Right lobe of liver (tissue), 6 donors: ENCODE measurements around the gene SLC27A2. TPM values are rescaled to one million over a fixed set of nuclear protein-coding genes. Genes with fewer than 3 reads are reported as not detected.

Source experiments
- ATAC-seq, 4 donors: fragments of 200-7000 bp; cut with Tn5 transposase; one replicate each; pipeline ENCODE4 v1.9.1; 2020; ENCODE audit warnings: mild to moderate bottlenecking in 4 of 4, moderate library complexity in 4 of 4
- DNase-seq, 3 donors: peaks; one replicate each; pipeline ENCODE4 v3.0.0-alpha.2; 2020
- H3K27ac ChIP-seq, 3 donors: fragments of 200-600 bp; one replicate each; pipeline ENCODE4 v1.8.0; 2022
- H3K27me3 ChIP-seq, 2 donors: fragments of 200-600 bp; one replicate each; pipeline ENCODE4 v1.8.0; 2022
- H3K36me3 ChIP-seq, 4 donors: fragments of 200-600 bp; sonication (generic) in 1 of 4; one replicate each; pipeline versions ENCODE4 v1.5.1 to v1.8.0; 2017 to 2022; ENCODE audit warnings: control low read depth in 1 of 4
- H3K4me1 ChIP-seq, 4 donors: fragments of 200-600 bp; sonication (generic) in 1 of 4; one replicate each; pipeline versions ENCODE4 v1.5.1 to v1.8.0; 2017 to 2022; ENCODE audit warnings: control low read depth in 1 of 4
- H3K4me3 ChIP-seq, 3 donors: fragments of 200-600 bp; one replicate each; pipeline ENCODE4 v1.8.0; 2022
- H3K9me3 ChIP-seq, 4 donors: fragments of 200-600 bp; sonication (generic) in 1 of 4; one replicate each; pipeline versions ENCODE4 v1.5.1 to v1.8.0; 2017 to 2022; ENCODE audit warnings: control low read depth in 1 of 4
- CTCF ChIP-seq, 4 donors: fragments of 200-600 bp in 3 of 4; fragments of 450-650 bp in 1 of 4; IDR thresholded peaks; one replicate each; pipeline versions ENCODE4 v1.5.1 to v1.8.0; 2016 to 2022; ENCODE audit warnings: antibody characterized with exemption in 4 of 4, mild to moderate bottlenecking in 2 of 4
- POLR2A ChIP-seq: fragments of 450-650 bp; IDR thresholded peaks from one replicate; pipeline ENCODE4 v1.6.1; 2017; ENCODE audit warnings: antibody characterized with exemption, mild to moderate bottlenecking
- WGBS: methylation state at CpG from one replicate; pipeline ENCODE4 v1.1.6; 2018; ENCODE audit warnings: low coverage, low lambda C conversion rate; ENCODE audit not compliant: insufficient coverage; ENCODE audit errors: missing lambda C conversion rate; 5-methylcytosine and 5-hydroxymethylcytosine counted together
- intact Hi-C, 2 donors: fragments of 100-400 bp; cut with DNase I; formaldehyde crosslinking; loops; one replicate each; pipeline versions ENCODE4 v1.11.2 to v1.14.1; 2022
- total RNA-seq, 6 experiments: library from RNA; depleted of rRNA in 2 of 6; stranded (reverse); fragments of >200 nt in 2 of 6; fragmentation: NEBNext Ultra II Directional in 3 of 6; extraction: Animal tissue kit (Norgen Biotek cat#: 25700) in 3 of 6; gene quantifications; one replicate each; pipeline versions ENCODE4 v1.1.0 to v1.2.4, GENCODE V29; 2016 to 2023
- donor health status: DM: no; HTN: yes; CAD: no.
- donor health status: DM: no; HTN: no; CAD: no.
- donor health status: DM: no; HTN: no; CAD: no.
- donor health status: DM: no; HTN: yes; CAD: no.
- donor health status: DM: no; HTN: yes; CAD: no.

SLC27A2 gene
- total RNA-seq, 6 experiments from 2014 or later = 76.8 to 366 (median 172) TPM

DNA sequence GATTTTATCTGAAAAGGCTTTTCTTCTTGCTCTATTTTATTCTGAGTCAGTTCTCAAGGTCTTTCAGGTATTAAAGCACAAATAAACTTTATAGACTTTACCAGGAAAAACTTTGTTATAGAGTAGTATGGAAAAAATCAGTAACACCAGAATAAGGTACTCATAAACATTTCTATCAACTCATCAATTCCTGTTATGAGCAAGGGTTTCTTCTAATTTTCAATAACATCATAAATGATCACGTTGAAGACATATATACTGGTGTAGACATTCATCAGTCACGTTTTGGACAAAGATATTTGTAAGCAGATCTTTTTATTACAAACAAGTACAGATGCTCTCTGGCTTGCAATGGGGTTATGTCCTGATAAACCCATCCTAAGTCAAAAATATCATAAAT lies 93.1 kb downstream of the SLC27A2 start:
- no peak for ATAC-seq
- no peak for DNase-seq
- H3K9me3 ChIP-seq = no peaks in the 10 kb centered on the region
- WGBS = 64% methylated on average over 2 of the region's 2 CpGs
- no peak overlapping the region for H3K27ac ChIP-seq
- no peak overlapping the region for H3K4me3 ChIP-seq
- no peaks in the 10 kb centered on the region for H3K36me3 ChIP-seq
- intact Hi-C loops = no loop called here
- no peak for TF ChIP-seq CTCF (IDR thresholded peaks at IDR 0.05)
- no peak for TF ChIP-seq POLR2A
- no peaks in the 10 kb centered on the region for H3K27me3 ChIP-seq
- no peaks in the 10 kb centered on the region for H3K4me1 ChIP-seq

DNA sequence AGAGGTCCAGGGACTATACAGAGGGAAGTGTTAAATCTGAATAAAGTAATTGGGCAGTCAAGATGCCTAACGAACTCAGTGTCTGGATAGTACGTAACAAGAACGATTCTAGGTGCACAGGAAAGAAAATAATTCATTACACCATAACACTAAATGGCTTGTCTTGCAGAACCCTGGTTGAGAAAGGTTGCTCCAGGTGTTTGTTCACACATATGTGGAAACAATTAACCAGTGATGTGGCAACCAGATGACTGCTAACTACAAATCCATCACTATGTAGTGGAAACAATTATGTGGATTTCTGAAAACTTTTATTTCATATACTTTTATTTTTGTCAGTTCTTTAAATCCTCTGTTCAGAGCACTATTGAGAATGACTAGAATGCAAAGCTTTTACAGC lies 93.9 kb downstream of the SLC27A2 start:
- Histone ChIP-seq H3K27me3 (no peaks in the 10 kb centered on the region), H3K27ac (no peak overlapping the region), H3K36me3 (no peaks in the 10 kb centered on the region), H3K4me1 (no peaks in the 10 kb centered on the region), H3K4me3 (no peak overlapping the region), H3K9me3 (no peaks in the 10 kb centered on the region)
- ATAC-seq = no peak
- no peak for TF ChIP-seq POLR2A
- no peak for TF ChIP-seq CTCF (IDR thresholded peaks at IDR 0.05)
- no peak for DNase-seq
- WGBS = 48% methylated on average over 3 of the region's 3 CpGs
- intact Hi-C loops = no loop called here

GRCh38 chr15:50277370-50277769 lies 95.4 kb downstream of the SLC27A2 start:
- TF ChIP-seq POLR2A (no peak), CTCF (IDR thresholded peaks at IDR 0.05) (no peak)
- H3K36me3 ChIP-seq = no peaks in the 10 kb centered on the region
- WGBS = 79% methylated on average over 1 of the region's 1 CpG
- DNase-seq (no peak), ATAC-seq (no peak)
- H3K27me3 ChIP-seq = no peaks in the 10 kb centered on the region
- no peak overlapping the region for H3K27ac ChIP-seq
- no peaks in the 10 kb centered on the region for H3K4me1 ChIP-seq
- intact Hi-C loops = no loop called here
- H3K4me3 ChIP-seq = no peak overlapping the region
- H3K9me3 ChIP-seq = no peaks in the 10 kb centered on the region

GRCh38 chr15:50278496-50278895 lies 96.5 kb downstream of the SLC27A2 start:
- intact Hi-C loops = no loop called here
- Histone ChIP-seq H3K9me3 (no peaks in the 10 kb centered on the region), H3K4me3 (no peak overlapping the region), H3K27ac (no peak overlapping the region), H3K27me3 (no peaks in the 10 kb centered on the region), H3K4me1 (no peaks in the 10 kb centered on the region), H3K36me3 (no peaks in the 10 kb centered on the region)
- TF ChIP-seq POLR2A (no peak), CTCF (IDR thresholded peaks at IDR 0.05) (no peak)
- ATAC-seq = no peak
- no peak for DNase-seq
- 89% methylated on average over 4 of the region's 4 CpGs for WGBS

DNA sequence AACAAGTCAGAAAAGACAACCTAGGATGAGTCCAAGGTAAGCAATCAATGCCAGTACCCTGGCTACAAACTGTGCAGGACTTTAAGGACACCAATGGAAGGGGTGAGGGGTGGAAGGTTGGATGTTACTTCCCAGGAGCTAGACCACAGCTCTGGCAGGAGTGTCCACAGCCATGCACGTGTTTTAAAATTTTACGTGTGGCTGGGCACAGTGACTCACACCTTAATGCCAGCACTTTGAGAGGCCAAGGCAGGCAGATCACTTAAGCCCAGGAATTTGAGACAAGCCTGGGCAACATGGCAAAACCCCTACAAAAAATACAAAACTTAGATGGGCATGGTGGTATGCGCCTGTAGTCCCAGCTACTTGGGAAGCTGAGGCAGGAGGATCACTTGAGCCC lies 98.3 kb downstream of the SLC27A2 start:
- Histone ChIP-seq H3K27me3 (no peaks in the 10 kb centered on the region), H3K36me3 (peaks cover 0 to 3% (median 0%) of the 10 kb centered on the region in 4 donors), H3K4me1 (no peaks in the 10 kb centered on the region), H3K4me3 (no peak overlapping the region), H3K9me3 (no peaks in the 10 kb centered on the region), H3K27ac (no peak overlapping the region)
- TF ChIP-seq POLR2A (no peak), CTCF (IDR thresholded peaks at IDR 0.05) (no peak)
- DNase-seq = no peak
- 100% methylated on average over 1 of the region's 3 CpGs for WGBS
- ATAC-seq = no peak
- intact Hi-C loops = no loop called here
